Peyer's patch (tissue), 4 donors: ENCODE measurements around the gene CYP26A1. TPM values are rescaled to one million over a fixed set of nuclear protein-coding genes. Genes with fewer than 3 reads are reported as not detected.

Source experiments
- DNase-seq, 3 donors: peaks; one replicate each; pipeline ENCODE4 v3.0.0-alpha.2; 2017 to 2019
- H3K27ac ChIP-seq, 4 donors: fragments of 200-600 bp; sonication (generic); one replicate each; pipeline ENCODE4 v1.5.1; 2016 to 2019
- H3K27me3 ChIP-seq, 2 donors: fragments of 200-600 bp; sonication (generic); one replicate each; pipeline ENCODE4 v1.5.1; 2019
- H3K36me3 ChIP-seq, 3 donors: fragments of 200-600 bp; sonication (generic); one replicate each; pipeline ENCODE4 v1.5.1; 2016 to 2019
- H3K4me1 ChIP-seq, 4 donors: fragments of 200-600 bp; sonication (generic); one replicate each; pipeline ENCODE4 v1.5.1; 2016 to 2019
- H3K4me3 ChIP-seq, 4 donors: fragments of 200-600 bp; sonication (generic); 1 replicate in 3 of 4; 2 replicates in 1 of 4; pipeline ENCODE4 v1.5.1; 2016 to 2019; ENCODE audit warnings: mild to moderate bottlenecking in 1 of 4
- H3K9me3 ChIP-seq, 4 donors: fragments of 200-600 bp; sonication (generic); one replicate each; pipeline ENCODE4 v1.5.1; 2016 to 2019; ENCODE audit warnings: mild to moderate bottlenecking in 1 of 4
- CTCF ChIP-seq, 6 experiments: fragments of 450-650 bp in 4 of 6; fragments of 200-600 bp in 2 of 6; sonication (generic) in 1 of 6; IDR thresholded peaks; one replicate each; pipeline ENCODE4 v1.5.1; 2017 to 2019; ENCODE audit warnings: antibody characterized with exemption in 6 of 6, mild to moderate bottlenecking in 3 of 6, moderate library complexity in 1 of 6
- POLR2A ChIP-seq, 2 donors: fragments of 450-650 bp; IDR thresholded peaks; one replicate each; pipeline ENCODE4 v1.5.1; 2017; ENCODE audit warnings: antibody characterized with exemption in 2 of 2, mild to moderate bottlenecking in 2 of 2, moderate library complexity in 2 of 2
- total RNA-seq, 4 donors: library from RNA; depleted of rRNA; stranded (reverse); fragments of >200 nt; gene quantifications; one replicate each; pipeline ENCODE4 v1.1.0, GENCODE V29; 2016

CYP26A1 gene
- total RNA-seq, 4 donors from 2014 or later, result not detected

GRCh38 chr10:93079663-93080349 is 6.1 kb downstream of the CYP26A1 start:
- Histone ChIP-seq H3K27ac (no peak overlapping the region), H3K36me3 (no peaks in the 10 kb centered on the region), H3K27me3 (peaks cover 0 to 7% of the 10 kb centered on the region in 2 donors), H3K4me1 (peaks cover 0 to 4% (median 2%) of the 10 kb centered on the region in 4 donors), H3K9me3 (no peaks in the 10 kb centered on the region), H3K4me3 (no peak overlapping the region)
- no peak for DNase-seq
- no peak for TF ChIP-seq POLR2A (IDR thresholded peaks at IDR 0.05)

GRCh38 chr10:93080350-93081046 is 6.8 kb downstream of the CYP26A1 start:
- Histone ChIP-seq H3K27me3 (no peaks in the 10 kb centered on the region), H3K4me3 (no peak overlapping the region), H3K4me1 (no peaks in the 10 kb centered on the region), H3K36me3 (no peaks in the 10 kb centered on the region), H3K27ac (no peak overlapping the region), H3K9me3 (no peaks in the 10 kb centered on the region)
- no peak for TF ChIP-seq POLR2A (IDR thresholded peaks at IDR 0.05)
- peak; percentile 32 to 78 (median 74) for TF ChIP-seq CTCF (IDR thresholded peaks at IDR 0.05)
- peak; percentile 31 to 77 (median 60) for DNase-seq

- H3K27ac ChIP-seq, result no peak overlapping the region
- no peaks in the 10 kb centered on the region for H3K27me3 ChIP-seq
- H3K4me1 ChIP-seq, result no peaks in the 10 kb centered on the region
- TF ChIP-seq CTCF (IDR thresholded peaks at IDR 0.05), result no peak
- no peak for TF ChIP-seq POLR2A (IDR thresholded peaks at IDR 0.05)
- H3K36me3 ChIP-seq, result no peaks in the 10 kb centered on the region
- no peak overlapping the region for H3K4me3 ChIP-seq
- no peaks in the 10 kb centered on the region for H3K9me3 ChIP-seq
- no peak for DNase-seq
Observed at GRCh38 chr10:93081318-93081717, 7.6 kb downstream of the CYP26A1 start.

GRCh38 chr10:93081834-93082233 is 8.1 kb downstream of the CYP26A1 start:
- no peak for TF ChIP-seq POLR2A (IDR thresholded peaks at IDR 0.05)
- Histone ChIP-seq H3K36me3 (no peaks in the 10 kb centered on the region), H3K4me1 (no peaks in the 10 kb centered on the region), H3K27me3 (no peaks in the 10 kb centered on the region), H3K4me3 (no peak overlapping the region), H3K27ac (no peak overlapping the region), H3K9me3 (no peaks in the 10 kb centered on the region)
- DNase-seq, result no peak

GRCh38 chr10:93083743-93084539 is 10.2 kb downstream of the CYP26A1 start:
- no peak overlapping the region for H3K27ac ChIP-seq
- no peaks in the 10 kb centered on the region for H3K4me1 ChIP-seq
- no peak for DNase-seq
- H3K27me3 ChIP-seq, result no peaks in the 10 kb centered on the region
- H3K4me3 ChIP-seq, result no peak overlapping the region
- TF ChIP-seq CTCF (IDR thresholded peaks at IDR 0.05) (no peak), POLR2A (IDR thresholded peaks at IDR 0.05) (no peak)
- no peaks in the 10 kb centered on the region for H3K9me3 ChIP-seq
- no peaks in the 10 kb centered on the region for H3K36me3 ChIP-seq

GRCh38 chr10:93085272-93085859 is 11.7 kb downstream of the CYP26A1 start:
- H3K4me1 ChIP-seq, result no peaks in the 10 kb centered on the region
- DNase-seq, result no peak
- no peaks in the 10 kb centered on the region for H3K9me3 ChIP-seq
- H3K36me3 ChIP-seq, result no peaks in the 10 kb centered on the region
- H3K27ac ChIP-seq, result no peak overlapping the region
- no peaks in the 10 kb centered on the region for H3K27me3 ChIP-seq
- TF ChIP-seq CTCF (IDR thresholded peaks at IDR 0.05) (no peak), POLR2A (IDR thresholded peaks at IDR 0.05) (no peak)
- H3K4me3 ChIP-seq, result no peak overlapping the region
